ENCODE data around the gene SLC35F3. TPM values are rescaled to one million over a fixed set of nuclear protein-coding genes. Genes with fewer than 3 reads are reported as not detected.

SLC35F3 gene
- total and polyA plus RNA-seq, 9 donors, result 0.04 to 0.69 (median 0.17) TPM; not detected in 3

DNA sequence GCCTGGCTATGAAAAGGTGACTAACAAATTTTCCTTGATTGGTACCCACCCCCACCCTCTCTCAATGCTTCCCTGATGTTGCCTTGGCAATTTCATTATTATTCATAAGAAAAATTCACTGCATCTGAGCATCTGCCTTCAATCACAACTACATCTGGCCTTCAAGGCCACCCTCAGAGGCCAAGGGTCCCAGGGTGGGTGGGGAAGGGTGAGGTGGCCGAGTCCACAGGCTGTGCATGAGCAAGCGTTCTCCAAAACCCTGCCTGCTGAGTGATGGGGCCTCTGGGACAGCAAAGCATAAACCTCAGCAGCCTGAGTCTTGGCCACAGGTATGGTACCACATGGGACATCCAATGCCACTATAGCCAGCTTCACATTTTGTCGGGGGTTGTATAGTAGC lies 198.7 kb downstream of the SLC35F3 start:
- TF ChIP-seq, protein P1, sequence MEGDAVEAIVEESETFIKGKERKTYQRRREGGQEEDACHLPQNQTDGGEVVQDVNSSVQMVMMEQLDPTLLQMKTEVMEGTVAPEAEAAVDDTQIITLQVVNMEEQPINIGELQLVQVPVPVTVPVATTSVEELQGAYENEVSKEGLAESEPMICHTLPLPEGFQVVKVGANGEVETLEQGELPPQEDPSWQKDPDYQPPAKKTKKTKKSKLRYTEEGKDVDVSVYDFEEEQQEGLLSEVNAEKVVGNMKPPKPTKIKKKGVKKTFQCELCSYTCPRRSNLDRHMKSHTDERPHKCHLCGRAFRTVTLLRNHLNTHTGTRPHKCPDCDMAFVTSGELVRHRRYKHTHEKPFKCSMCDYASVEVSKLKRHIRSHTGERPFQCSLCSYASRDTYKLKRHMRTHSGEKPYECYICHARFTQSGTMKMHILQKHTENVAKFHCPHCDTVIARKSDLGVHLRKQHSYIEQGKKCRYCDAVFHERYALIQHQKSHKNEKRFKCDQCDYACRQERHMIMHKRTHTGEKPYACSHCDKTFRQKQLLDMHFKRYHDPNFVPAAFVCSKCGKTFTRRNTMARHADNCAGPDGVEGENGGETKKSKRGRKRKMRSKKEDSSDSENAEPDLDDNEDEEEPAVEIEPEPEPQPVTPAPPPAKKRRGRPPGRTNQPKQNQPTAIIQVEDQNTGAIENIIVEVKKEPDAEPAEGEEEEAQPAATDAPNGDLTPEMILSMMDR (IDR thresholded peaks at IDR 0.05), result no peak
- no peak for TF ChIP-seq POLR2A (IDR thresholded peaks at IDR 0.05)
- TF ChIP-seq EP300 (IDR thresholded peaks at IDR 0.05), result no peak
- DNase-seq, result no peak
- H3K27me3 ChIP-seq, result no peaks in the 10 kb centered on the region
- H3K27ac ChIP-seq, result no peak overlapping the region
- no peaks in the 10 kb centered on the region for H3K4me1 ChIP-seq (ENCODE audit: insufficient read depth)
- H3K36me3 ChIP-seq, result no peaks in the 10 kb centered on the region
- H3K9me3 ChIP-seq, result no peaks in the 10 kb centered on the region
- intact Hi-C loops (cut with DNase I), result no loop called here
- H3K4me3 ChIP-seq, result no peak overlapping the region
- WGBS, 3 donors, result 47 to 62% (median 60%) methylated on average over 3 of the region's 3 CpGs

DNA sequence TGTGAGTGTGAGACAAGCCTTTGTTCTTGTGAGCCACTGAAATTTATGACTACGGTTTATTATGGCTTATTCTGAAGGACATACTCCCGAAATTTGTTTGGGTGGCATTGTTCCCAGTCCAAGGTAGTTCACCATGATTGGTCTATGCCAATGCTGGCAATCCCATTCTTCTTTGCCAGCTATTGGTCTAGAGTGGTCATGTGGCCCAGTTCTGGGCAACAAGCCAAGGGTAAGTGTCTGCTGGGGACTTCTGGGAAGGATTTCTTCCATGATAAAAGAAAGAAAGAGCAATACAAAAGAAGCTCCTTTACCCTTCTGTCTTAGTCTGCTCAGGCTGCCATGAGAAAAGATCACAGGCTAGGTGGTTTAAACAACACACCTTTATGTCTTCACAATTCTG lies 201.6 kb downstream of the SLC35F3 start:
- Histone ChIP-seq H3K4me3 (no peak overlapping the region), H3K9me3 (no peaks in the 10 kb centered on the region), H3K27ac (no peak overlapping the region), H3K36me3 (no peaks in the 10 kb centered on the region), H3K4me1 (ENCODE audit: insufficient read depth) (no peaks in the 10 kb centered on the region), H3K27me3 (no peaks in the 10 kb centered on the region)
- intact Hi-C loops (cut with DNase I), result no loop called here
- DNase-seq, result no peak
- 65 to 81% (median 72%) methylated on average over 2 of the region's 2 CpGs for WGBS, 3 donors
- TF ChIP-seq POLR2A (IDR thresholded peaks at IDR 0.05) (no peak), EP300 (IDR thresholded peaks at IDR 0.05) (no peak)
- TF ChIP-seq, protein P1 (IDR thresholded peaks at IDR 0.05), result no peak

DNA sequence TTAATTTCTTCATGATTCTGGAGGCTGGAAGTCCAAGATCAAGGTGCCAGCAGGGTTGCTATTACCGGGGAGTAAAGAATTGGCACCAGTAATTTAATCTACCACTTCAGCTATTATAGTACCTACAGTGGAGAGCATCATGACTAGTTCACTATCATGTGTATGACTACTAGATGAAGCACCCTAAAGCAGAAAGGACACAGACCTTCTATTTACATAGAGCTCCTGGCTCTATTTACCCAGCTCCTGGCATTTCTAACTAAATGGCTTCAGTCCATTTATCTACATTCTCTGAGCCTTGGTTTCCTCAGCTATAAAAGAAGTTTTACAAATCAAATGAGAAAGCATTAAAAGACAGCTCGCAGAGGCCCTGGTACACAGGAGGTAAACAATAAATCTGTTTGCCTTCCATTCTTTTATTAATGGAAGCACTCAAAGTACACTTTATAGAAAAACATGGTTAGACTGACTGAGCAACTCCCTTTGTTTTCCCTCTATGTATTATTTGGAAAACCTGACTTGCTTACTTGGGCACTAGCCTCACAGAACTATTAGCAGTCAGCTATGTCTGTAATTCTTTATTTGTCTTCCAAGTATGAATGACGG lies 203.0 kb downstream of the SLC35F3 start:
- Histone ChIP-seq H3K36me3 (no peaks in the 10 kb centered on the region), H3K27ac (no peak overlapping the region), H3K27me3 (no peaks in the 10 kb centered on the region), H3K9me3 (no peaks in the 10 kb centered on the region), H3K4me1 (ENCODE audit: insufficient read depth) (no peaks in the 10 kb centered on the region), H3K4me3 (no peak overlapping the region)
- 83 to 90% (median 84%) methylated on average over 3 of the region's 3 CpGs for WGBS, 3 donors
- TF ChIP-seq POLR2A (IDR thresholded peaks at IDR 0.05) (no peak), EP300 (IDR thresholded peaks at IDR 0.05) (no peak)
- TF ChIP-seq, protein P1 (IDR thresholded peaks at IDR 0.05), result no peak
- intact Hi-C loops (cut with DNase I), result no loop called here
- no peak for DNase-seq

DNA sequence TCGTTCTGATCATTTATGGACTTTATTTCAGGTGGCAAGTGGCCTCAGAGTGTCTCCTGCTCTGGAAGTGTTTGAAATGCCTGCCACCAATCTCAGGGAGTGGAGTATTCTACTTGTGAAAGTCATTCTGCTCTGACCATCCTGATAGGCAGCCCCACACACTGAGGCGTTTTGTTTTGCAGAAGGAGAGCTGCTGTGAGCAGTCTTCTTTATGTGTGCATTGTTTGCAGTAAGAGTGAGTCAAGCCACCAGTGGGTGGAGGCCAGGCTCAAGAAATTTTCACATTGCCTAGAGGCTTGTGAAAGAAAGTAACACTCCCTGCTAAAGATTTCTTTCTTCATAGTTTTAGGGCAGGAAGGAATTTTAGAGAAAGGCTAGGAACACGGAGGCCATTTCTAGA lies 204.4 kb downstream of the SLC35F3 start:
- H3K27ac ChIP-seq, result no peak overlapping the region
- no peaks in the 10 kb centered on the region for H3K9me3 ChIP-seq
- no peaks in the 10 kb centered on the region for H3K27me3 ChIP-seq
- no peaks in the 10 kb centered on the region for H3K4me1 ChIP-seq (ENCODE audit: insufficient read depth)
- intact Hi-C loops (cut with DNase I), result no loop called here
- no peak for DNase-seq
- TF ChIP-seq, protein P1 (IDR thresholded peaks at IDR 0.05), result no peak
- TF ChIP-seq EP300 (IDR thresholded peaks at IDR 0.05) (no peak), POLR2A (IDR thresholded peaks at IDR 0.05) (no peak)
- 67 to 75% (median 73%) methylated on average over 3 of the region's 3 CpGs for WGBS, 3 donors
- no peak overlapping the region for H3K4me3 ChIP-seq
- H3K36me3 ChIP-seq, result no peaks in the 10 kb centered on the region

Data from ovary (tissue), 9 donors.